Loucy (cell line): ENCODE measurements around the gene SLC16A7.

Experiments used
- CTCF ChIP-seq: fragments of 200-600 bp; sonication (generic); conservative IDR thresholded peaks from 2 replicates; pipeline ENCODE4 v1.5.1; 2014; ENCODE audit warnings: mild to moderate bottlenecking, antibody characterized with exemption, low read length
- EZH2phosphoT487 ChIP-seq: fragments of 200-600 bp; IDR thresholded peaks from 2 replicates; pipeline ENCODE4 v1.6.1; 2018; ENCODE audit warnings: antibody characterized with exemption, mild to moderate bottlenecking, moderate library complexity, borderline replicate concordance

GRCh38 chr12:59629890-59630289 lies 34.1 kb downstream of the SLC16A7 start:
- TF ChIP-seq CTCF (no peak), EZH2phosphoT487 (no peak)
